Liver (tissue), 9 donors: ENCODE measurements around the gene SURF6. TPM values are rescaled to one million over a fixed set of nuclear protein-coding genes. Genes with fewer than 3 reads are reported as not detected.

Experiments
- DNase-seq: peaks from one replicate; pipeline ENCODE4 v3.0.0-alpha.2; 2017; ENCODE audit warnings: low spot score
- H3K27ac ChIP-seq, 2 donors: one replicate each; pipeline ENCODE4 v1.7.0; 2013; ENCODE audit warnings: inconsistent platforms in 2 of 2, low read length in 2 of 2, control low read depth in 1 of 2, low read depth in 1 of 2, mild to moderate bottlenecking in 1 of 2
- H3K27me3 ChIP-seq, 4 donors: one replicate each; pipeline versions ENCODE4 v1.6.1 to v1.7.0; 2013; ENCODE audit warnings: low read length in 3 of 4, inconsistent platforms in 1 of 4, mild to moderate bottlenecking in 1 of 4, moderate library complexity in 1 of 4; ENCODE audit not compliant: control insufficient read depth in 4 of 4, insufficient read depth in 4 of 4
- H3K36me3 ChIP-seq, 4 donors: one replicate each; pipeline versions ENCODE4 v1.6.1 to v1.7.0; 2013; ENCODE audit warnings: low read length in 3 of 4, mild to moderate bottlenecking in 3 of 4, low read depth in 1 of 4, moderate library complexity in 1 of 4; ENCODE audit not compliant: control insufficient read depth in 4 of 4, insufficient read depth in 3 of 4
- H3K4me1 ChIP-seq, 4 donors: one replicate each; pipeline versions ENCODE4 v1.6.1 to v1.7.0; 2013; ENCODE audit warnings: low read length in 3 of 4, mild to moderate bottlenecking in 3 of 4, moderate library complexity in 1 of 4; ENCODE audit not compliant: control insufficient read depth in 4 of 4, insufficient read depth in 4 of 4
- H3K4me3 ChIP-seq, 3 donors: one replicate each; pipeline versions ENCODE4 v1.6.1 to v1.7.0; 2013; ENCODE audit warnings: low read length in 3 of 3, control low read depth in 1 of 3, low read depth in 1 of 3, mild to moderate bottlenecking in 1 of 3
- H3K9ac ChIP-seq, 2 donors: one replicate each; pipeline ENCODE4 v1.7.0; 2013; ENCODE audit warnings: low read length in 2 of 2, mild to moderate bottlenecking in 2 of 2, moderate library complexity in 2 of 2, control low read depth in 1 of 2, low read depth in 1 of 2
- H3K9me3 ChIP-seq, 4 donors: one replicate each; pipeline versions ENCODE4 v1.6.1 to v1.7.0; 2013; ENCODE audit warnings: low read length in 3 of 4; ENCODE audit not compliant: control insufficient read depth in 4 of 4
- EGR1 ChIP-seq, 2 donors: IDR thresholded peaks; 2 replicates each; pipeline ENCODE4 v1.6.1; 2016 to 2018; ENCODE audit warnings: antibody characterized with exemption in 2 of 2, low read depth in 2 of 2
- FOXA1 ChIP-seq: IDR thresholded peaks from 2 replicates; pipeline ENCODE4 v1.6.1; 2016; ENCODE audit warnings: antibody characterized with exemption
- FOXA2 ChIP-seq: IDR thresholded peaks from 2 replicates; pipeline ENCODE4 v1.6.1; 2016; ENCODE audit warnings: antibody characterized with exemption
- GABPA ChIP-seq, 2 donors: IDR thresholded peaks in 1 of 2; conservative IDR thresholded peaks in 1 of 2; 2 replicates each; pipeline ENCODE4 v1.6.1; 2016; ENCODE audit warnings: antibody characterized with exemption in 2 of 2, mild to moderate bottlenecking in 1 of 2, moderate library complexity in 1 of 2
- HNF4G ChIP-seq: IDR thresholded peaks from 2 replicates; pipeline ENCODE4 v1.6.1; 2016; ENCODE audit warnings: antibody characterized with exemption
- JUND ChIP-seq, 2 donors: IDR thresholded peaks; 2 replicates each; pipeline ENCODE4 v1.6.1; 2016; ENCODE audit warnings: antibody characterized with exemption in 2 of 2
- NR2F2 ChIP-seq: IDR thresholded peaks from 2 replicates; pipeline ENCODE4 v1.6.1; 2016; ENCODE audit warnings: antibody characterized with exemption
- RAD21 ChIP-seq, 2 donors: IDR thresholded peaks; 2 replicates each; pipeline ENCODE4 v1.6.1; 2016; ENCODE audit warnings: antibody characterized with exemption in 2 of 2, mild to moderate bottlenecking in 2 of 2
- RXRA ChIP-seq, 2 donors: IDR thresholded peaks; 2 replicates each; pipeline ENCODE4 v1.6.1; 2017 to 2018; ENCODE audit warnings: antibody characterized with exemption in 2 of 2, mild to moderate bottlenecking in 1 of 2
- SP1 ChIP-seq: IDR thresholded peaks from 2 replicates; pipeline ENCODE4 v1.6.1; 2018; ENCODE audit warnings: antibody characterized with exemption, mild to moderate bottlenecking
- TAF1 ChIP-seq: conservative IDR thresholded peaks from 2 replicates; pipeline ENCODE4 v1.6.1; 2016; ENCODE audit warnings: antibody characterized with exemption, mild to moderate bottlenecking
- WGBS: extraction: QIAGEN DNeasy Blood & Tissue Kit; methylation state at CpG from one replicate; pipeline ENCODE4 v1.1.7; 2013; 5-methylcytosine and 5-hydroxymethylcytosine counted together
- polyA plus RNA-seq, 2 donors: library from polyadenylated mRNA; stranded (reverse) in 1 of 2; unstranded in 1 of 2; fragments of 200-250 nt in 1 of 2; fragments of >200 nt in 1 of 2; fragmentation: Nextera tagmentation in 1 of 2; extraction: Ambion mirVana in 1 of 2; gene quantifications; one replicate each; pipeline versions ENCODE4 v1.2.1 to v1.2.3, GENCODE V29; 2013 to 2015
- total RNA-seq, 2 donors: library from RNA; depleted of rRNA; stranded (reverse); fragments of >200 nt; gene quantifications; one replicate each; pipeline ENCODE4 v1.2.3, GENCODE V29; 2014
- TF ChIP-seq, protein P1 (sequence below): IDR thresholded peaks from 2 replicates; pipeline ENCODE4 v1.6.1; 2016; ENCODE audit warnings: antibody characterized with exemption
- TF ChIP-seq, protein P2 (sequence below): fragments of 150-350 bp; IDR thresholded peaks from 2 replicates; pipeline ENCODE4 v1.5.1; 2017; ENCODE audit warnings: improper control_type of control experiment, low read depth, low read length; ENCODE audit not compliant: missing input control
- TF ChIP-seq, protein P3 (sequence below): IDR thresholded peaks from 2 replicates; pipeline ENCODE4 v1.6.1; 2016; ENCODE audit warnings: antibody characterized with exemption
- TF ChIP-seq, protein P4 (sequence below): IDR thresholded peaks from 2 replicates; pipeline ENCODE4 v1.6.1; 2016; ENCODE audit warnings: antibody characterized with exemption
- TF ChIP-seq, protein P5 (sequence below): IDR thresholded peaks from 2 replicates; pipeline ENCODE4 v1.6.1; 2016; ENCODE audit warnings: antibody characterized with exemption, mild to moderate bottlenecking
- donor health status: healthy.
- donor health status: healthy.
- donor health status: healthy.
- donor health status: healthy.
- donor health status: healthy.

SURF6 gene
- total and polyA plus RNA-seq, 4 donors, result 4.1 to 12.9 (median 7.2) TPM

DNA sequence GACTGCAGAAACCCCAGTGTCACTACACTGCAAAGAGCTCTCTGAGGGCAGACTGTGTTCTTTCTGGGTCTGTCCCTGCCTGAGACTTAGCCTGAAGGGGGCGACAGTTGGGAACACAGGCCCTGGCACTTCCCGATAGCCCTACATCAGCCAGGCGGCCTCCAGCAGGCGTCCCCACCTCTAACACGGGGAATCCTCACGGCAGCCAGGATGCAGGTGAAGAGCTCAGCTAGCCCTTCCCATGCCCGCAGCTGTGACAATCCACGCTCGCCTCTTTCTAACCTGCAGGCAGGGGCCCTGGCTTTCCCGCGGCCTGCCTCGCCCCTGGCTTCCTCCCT is 6.0 kb upstream of the SURF6 start:
- no peak for DNase-seq

More for the DNA sequence above, 6.0 kb upstream of the SURF6 start:
- H3K36me3 ChIP-seq, result peaks cover 0 to 46% (median 13%) of the 10 kb centered on the region in 4 donors
- WGBS, result 88% methylated on average over 12 of the region's 12 CpGs
- H3K4me3 ChIP-seq, result no peak overlapping the region
- H3K4me1 ChIP-seq, result peaks cover 0 to 15% (median 7%) of the 10 kb centered on the region in 4 donors
- TF ChIP-seq, protein P1, sequence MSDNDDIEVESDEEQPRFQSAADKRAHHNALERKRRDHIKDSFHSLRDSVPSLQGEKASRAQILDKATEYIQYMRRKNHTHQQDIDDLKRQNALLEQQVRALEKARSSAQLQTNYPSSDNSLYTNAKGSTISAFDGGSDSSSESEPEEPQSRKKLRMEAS, result no peak
- TF ChIP-seq RXRA (IDR thresholded peaks at IDR 0.05) (no peak), FOXA2 (no peak), RAD21 (IDR thresholded peaks at IDR 0.05) (no peak), TAF1 (no peak), JUND (IDR thresholded peaks at IDR 0.05) (no peak), NR2F2 (no peak), GABPA (IDR thresholded peaks at IDR 0.05 in 1 of 2, conservative IDR thresholded peaks at IDR 0.05 in 1 of 2) (no peak), EGR1 (IDR thresholded peaks at IDR 0.05; ENCODE audit: low read depth in 2 of 2) (no peak), SP1 (no peak), HNF4G (no peak), FOXA1 (no peak)
- TF ChIP-seq, protein P2, sequence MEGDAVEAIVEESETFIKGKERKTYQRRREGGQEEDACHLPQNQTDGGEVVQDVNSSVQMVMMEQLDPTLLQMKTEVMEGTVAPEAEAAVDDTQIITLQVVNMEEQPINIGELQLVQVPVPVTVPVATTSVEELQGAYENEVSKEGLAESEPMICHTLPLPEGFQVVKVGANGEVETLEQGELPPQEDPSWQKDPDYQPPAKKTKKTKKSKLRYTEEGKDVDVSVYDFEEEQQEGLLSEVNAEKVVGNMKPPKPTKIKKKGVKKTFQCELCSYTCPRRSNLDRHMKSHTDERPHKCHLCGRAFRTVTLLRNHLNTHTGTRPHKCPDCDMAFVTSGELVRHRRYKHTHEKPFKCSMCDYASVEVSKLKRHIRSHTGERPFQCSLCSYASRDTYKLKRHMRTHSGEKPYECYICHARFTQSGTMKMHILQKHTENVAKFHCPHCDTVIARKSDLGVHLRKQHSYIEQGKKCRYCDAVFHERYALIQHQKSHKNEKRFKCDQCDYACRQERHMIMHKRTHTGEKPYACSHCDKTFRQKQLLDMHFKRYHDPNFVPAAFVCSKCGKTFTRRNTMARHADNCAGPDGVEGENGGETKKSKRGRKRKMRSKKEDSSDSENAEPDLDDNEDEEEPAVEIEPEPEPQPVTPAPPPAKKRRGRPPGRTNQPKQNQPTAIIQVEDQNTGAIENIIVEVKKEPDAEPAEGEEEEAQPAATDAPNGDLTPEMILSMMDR, result no peak
- TF ChIP-seq, protein P3, sequence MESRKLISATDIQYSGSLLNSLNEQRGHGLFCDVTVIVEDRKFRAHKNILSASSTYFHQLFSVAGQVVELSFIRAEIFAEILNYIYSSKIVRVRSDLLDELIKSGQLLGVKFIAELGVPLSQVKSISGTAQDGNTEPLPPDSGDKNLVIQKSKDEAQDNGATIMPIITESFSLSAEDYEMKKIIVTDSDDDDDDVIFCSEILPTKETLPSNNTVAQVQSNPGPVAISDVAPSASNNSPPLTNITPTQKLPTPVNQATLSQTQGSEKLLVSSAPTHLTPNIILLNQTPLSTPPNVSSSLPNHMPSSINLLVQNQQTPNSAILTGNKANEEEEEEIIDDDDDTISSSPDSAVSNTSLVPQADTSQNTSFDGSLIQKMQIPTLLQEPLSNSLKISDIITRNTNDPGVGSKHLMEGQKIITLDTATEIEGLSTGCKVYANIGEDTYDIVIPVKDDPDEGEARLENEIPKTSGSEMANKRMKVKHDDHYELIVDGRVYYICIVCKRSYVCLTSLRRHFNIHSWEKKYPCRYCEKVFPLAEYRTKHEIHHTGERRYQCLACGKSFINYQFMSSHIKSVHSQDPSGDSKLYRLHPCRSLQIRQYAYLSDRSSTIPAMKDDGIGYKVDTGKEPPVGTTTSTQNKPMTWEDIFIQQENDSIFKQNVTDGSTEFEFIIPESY, result no peak
- TF ChIP-seq, protein P4, sequence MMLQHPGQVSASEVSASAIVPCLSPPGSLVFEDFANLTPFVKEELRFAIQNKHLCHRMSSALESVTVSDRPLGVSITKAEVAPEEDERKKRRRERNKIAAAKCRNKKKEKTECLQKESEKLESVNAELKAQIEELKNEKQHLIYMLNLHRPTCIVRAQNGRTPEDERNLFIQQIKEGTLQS, result no peak
- TF ChIP-seq, protein P5, sequence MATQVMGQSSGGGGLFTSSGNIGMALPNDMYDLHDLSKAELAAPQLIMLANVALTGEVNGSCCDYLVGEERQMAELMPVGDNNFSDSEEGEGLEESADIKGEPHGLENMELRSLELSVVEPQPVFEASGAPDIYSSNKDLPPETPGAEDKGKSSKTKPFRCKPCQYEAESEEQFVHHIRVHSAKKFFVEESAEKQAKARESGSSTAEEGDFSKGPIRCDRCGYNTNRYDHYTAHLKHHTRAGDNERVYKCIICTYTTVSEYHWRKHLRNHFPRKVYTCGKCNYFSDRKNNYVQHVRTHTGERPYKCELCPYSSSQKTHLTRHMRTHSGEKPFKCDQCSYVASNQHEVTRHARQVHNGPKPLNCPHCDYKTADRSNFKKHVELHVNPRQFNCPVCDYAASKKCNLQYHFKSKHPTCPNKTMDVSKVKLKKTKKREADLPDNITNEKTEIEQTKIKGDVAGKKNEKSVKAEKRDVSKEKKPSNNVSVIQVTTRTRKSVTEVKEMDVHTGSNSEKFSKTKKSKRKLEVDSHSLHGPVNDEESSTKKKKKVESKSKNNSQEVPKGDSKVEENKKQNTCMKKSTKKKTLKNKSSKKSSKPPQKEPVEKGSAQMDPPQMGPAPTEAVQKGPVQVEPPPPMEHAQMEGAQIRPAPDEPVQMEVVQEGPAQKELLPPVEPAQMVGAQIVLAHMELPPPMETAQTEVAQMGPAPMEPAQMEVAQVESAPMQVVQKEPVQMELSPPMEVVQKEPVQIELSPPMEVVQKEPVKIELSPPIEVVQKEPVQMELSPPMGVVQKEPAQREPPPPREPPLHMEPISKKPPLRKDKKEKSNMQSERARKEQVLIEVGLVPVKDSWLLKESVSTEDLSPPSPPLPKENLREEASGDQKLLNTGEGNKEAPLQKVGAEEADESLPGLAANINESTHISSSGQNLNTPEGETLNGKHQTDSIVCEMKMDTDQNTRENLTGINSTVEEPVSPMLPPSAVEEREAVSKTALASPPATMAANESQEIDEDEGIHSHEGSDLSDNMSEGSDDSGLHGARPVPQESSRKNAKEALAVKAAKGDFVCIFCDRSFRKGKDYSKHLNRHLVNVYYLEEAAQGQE, result no peak
- no peaks in the 10 kb centered on the region for H3K27me3 ChIP-seq
- no peaks in the 10 kb centered on the region for H3K9me3 ChIP-seq
- no peak overlapping the region for H3K27ac ChIP-seq
- no peak overlapping the region for H3K9ac ChIP-seq
